ENCODE data around the gene TIAM1.

DNA sequence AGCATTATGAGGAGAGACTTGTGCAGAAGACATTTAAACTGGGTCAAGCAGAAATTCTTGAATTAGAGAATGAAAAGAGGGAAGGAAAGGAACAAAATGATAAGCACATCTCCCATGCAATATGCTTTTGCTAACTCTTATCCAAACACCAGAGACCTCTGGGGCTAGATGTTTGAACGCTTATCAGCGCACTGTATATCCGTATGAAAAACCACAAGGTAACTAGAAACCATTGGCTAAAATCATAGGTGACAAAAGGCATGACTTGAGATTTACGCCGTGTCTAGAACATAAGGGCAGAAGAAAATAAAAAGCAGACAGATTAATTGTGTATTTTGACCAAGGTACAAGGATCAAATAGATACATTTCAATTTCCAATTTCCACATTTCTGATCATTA, 38.0 kb upstream of the TIAM1 start:
- TF ChIP-seq CTCF (IDR thresholded peaks at IDR 0.05), result no peak
- TF ChIP-seq POLR2A (IDR thresholded peaks at IDR 0.05), result no peak

All from heart left ventricle (tissue), 13 donors.